ENCODE data around the gene PAAF1.
"Not testable (repeated sequence)": the region's sequence is repeated elsewhere in the genome, so short reads cannot be mapped to it uniquely, and the experiment has no call there.

PAAF1 gene

DNA sequence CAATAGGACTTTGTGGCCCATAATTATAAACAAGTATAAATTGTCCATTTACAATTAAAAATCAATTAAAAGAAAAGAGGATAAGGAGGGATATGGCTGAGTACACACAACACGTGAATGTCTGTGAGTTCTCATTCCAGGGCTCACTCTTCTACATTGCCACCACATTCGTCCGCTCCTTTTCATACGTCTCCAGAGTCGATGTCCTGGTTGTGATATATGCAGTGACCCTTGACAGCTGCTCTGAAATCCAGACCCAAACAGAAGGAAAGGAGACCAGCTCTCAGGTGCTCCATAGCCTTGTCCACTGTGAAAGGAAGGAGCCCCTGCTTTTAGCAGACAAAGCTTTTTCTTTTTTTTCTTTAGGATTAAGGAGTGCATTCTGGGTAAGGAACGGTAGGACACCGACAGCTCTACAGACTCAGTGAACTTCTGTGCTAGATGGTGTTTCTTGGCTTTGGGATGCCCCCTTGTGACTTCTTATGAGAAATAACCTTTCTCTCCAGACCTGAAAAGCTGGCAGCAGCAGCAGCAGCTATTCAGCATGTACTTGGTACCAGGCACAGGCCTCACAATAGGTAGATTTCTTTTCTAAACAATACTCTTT lies 54.3 kb downstream of the PAAF1 start:
- DNase-seq (ENCODE audit: low read depth): peak; percentile 91
- H3K4me3 ChIP-seq (ENCODE audit: low read length): peak overlapping the region; percentile 15
- TF ChIP-seq, protein P1, sequence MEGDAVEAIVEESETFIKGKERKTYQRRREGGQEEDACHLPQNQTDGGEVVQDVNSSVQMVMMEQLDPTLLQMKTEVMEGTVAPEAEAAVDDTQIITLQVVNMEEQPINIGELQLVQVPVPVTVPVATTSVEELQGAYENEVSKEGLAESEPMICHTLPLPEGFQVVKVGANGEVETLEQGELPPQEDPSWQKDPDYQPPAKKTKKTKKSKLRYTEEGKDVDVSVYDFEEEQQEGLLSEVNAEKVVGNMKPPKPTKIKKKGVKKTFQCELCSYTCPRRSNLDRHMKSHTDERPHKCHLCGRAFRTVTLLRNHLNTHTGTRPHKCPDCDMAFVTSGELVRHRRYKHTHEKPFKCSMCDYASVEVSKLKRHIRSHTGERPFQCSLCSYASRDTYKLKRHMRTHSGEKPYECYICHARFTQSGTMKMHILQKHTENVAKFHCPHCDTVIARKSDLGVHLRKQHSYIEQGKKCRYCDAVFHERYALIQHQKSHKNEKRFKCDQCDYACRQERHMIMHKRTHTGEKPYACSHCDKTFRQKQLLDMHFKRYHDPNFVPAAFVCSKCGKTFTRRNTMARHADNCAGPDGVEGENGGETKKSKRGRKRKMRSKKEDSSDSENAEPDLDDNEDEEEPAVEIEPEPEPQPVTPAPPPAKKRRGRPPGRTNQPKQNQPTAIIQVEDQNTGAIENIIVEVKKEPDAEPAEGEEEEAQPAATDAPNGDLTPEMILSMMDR (conservative IDR thresholded peaks at IDR 0.05; ENCODE audit: low read depth, low read length): peak; percentile 51

DNA sequence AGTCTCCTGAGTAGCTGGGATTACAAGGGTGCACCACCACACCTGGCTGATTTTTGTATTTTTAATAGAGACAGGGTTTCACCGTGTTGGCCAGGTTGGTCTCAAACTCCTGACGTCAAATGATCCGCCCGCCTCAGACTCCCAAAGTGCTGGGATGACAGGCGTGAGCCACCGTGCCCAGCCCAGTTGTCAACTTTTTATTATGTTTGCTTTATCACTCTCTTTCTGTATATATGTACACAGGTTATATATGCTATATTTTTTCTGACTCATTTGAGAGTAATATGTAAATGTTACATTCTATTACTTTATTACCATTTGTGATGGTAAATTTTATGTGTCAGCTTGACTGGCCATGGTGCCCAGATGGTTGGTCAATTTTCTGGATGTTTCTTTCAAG lies 55.2 kb downstream of the PAAF1 start:
- TF ChIP-seq, protein P1 (conservative IDR thresholded peaks at IDR 0.05; ENCODE audit: low read depth, low read length): no peak
- no peak for DNase-seq (ENCODE audit: low read depth)
- H3K4me3 ChIP-seq (ENCODE audit: low read length): no peak overlapping the region

DNA sequence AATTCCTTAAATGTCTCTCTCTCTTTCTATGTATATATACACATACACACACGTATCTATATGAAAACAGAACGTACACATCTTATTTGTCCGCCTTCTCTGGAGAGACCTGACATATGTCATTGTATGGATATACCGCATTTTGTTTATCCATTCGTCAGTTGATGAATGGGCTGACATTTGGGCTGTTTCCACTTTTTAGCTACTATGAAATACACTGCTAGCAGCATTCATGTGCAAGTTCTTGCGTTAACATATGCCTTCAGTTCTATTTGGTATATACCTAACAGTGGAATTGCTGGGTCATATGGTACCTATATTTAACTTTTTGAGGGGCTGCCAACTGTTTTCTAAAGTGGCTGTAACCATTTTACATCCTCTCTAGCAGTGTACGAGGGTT lies 56.0 kb downstream of the PAAF1 start:
- TF ChIP-seq, protein P1 (conservative IDR thresholded peaks at IDR 0.05; ENCODE audit: low read depth, low read length): no peak
- H3K4me3 ChIP-seq (ENCODE audit: low read length): no peak overlapping the region
- no peak for DNase-seq (ENCODE audit: low read depth)

DNA sequence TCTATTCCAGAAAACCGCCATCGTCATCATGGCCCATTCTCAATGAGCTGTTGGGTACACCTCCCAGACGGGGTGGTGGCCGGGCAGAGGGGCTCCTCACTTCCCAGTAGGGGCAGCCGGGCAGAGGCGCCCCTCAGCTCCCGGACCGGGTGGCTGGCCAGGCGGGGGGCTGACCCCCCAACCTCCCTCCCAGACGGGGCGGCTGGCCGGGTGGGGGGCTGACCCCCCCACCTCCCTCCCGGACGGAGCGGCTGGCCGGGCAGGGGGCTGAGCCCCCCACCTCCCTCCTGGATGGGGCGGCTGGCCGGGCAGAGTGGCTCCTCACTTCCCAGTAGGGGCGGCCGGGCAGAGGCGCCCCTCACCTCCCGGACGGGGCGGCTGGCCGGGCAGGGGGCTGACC lies 59.2 kb downstream of the PAAF1 start:
- not testable (repeated sequence) for H3K4me3 ChIP-seq (ENCODE audit: low read length); DNase-seq (ENCODE audit: low read depth)

DNA sequence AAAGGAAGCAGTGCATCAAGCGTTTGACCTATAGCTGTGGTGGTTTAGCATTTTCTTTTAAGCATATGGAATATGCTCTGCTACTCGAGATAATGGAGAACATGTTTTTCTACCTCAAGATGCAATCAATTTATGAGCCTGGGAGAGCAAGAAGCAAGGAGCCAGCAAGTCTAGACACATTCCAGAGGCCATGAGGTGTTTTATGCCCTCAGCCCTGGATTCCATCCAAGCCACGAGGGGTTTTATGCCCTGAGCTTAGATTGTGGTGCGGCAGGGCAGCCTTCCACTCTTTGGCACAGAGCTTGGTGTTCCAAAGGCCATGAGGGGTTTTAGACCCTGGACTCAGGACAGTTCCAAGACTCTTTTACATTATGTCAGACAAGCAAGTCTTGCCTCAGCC lies 62.3 kb downstream of the PAAF1 start:
- no peak for DNase-seq (ENCODE audit: low read depth)
- H3K4me3 ChIP-seq (ENCODE audit: low read length): no peak overlapping the region
- TF ChIP-seq, protein P1 (conservative IDR thresholded peaks at IDR 0.05; ENCODE audit: low read depth, low read length): no peak

DNA sequence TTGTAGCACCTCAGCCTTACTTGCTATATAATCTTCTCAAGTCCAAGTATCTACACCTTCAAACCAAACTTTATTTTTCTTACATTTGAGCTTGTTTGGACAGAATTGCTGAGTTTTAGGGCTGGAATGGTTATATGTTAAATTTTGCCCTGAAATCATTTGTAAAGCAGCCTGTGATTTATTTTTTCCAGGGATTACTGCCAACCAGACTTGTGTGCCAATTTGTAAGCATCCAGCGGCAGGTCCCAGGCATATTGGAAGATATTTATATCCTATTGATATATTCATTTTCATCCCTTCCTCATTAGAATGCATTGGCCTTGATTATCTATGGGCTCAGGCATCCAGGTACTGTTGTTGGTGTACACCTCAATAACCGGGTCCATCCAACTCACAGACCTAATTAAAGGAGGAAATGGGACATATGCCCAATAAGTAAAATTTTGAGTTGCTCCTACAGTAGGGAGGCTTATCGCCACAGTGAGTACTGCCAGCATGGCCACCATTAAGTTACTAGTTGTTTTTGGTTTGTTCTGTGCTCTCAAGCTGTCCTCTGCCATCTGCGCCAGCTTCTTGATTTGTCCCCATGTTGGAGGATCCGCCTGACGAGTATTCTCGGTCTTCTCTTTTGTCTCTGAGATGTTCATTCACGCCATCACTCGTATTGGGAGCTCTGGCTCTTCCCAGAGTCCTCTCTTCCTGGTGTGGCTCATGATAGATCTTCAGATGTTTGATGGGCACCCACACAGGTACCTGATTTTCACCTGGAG lies 64.2 kb downstream of the PAAF1 start:
- H3K4me3 ChIP-seq (ENCODE audit: low read length): no peak overlapping the region
- TF ChIP-seq, protein P1 (conservative IDR thresholded peaks at IDR 0.05; ENCODE audit: low read depth, low read length): no peak
- DNase-seq (ENCODE audit: low read depth): no peak

DNA sequence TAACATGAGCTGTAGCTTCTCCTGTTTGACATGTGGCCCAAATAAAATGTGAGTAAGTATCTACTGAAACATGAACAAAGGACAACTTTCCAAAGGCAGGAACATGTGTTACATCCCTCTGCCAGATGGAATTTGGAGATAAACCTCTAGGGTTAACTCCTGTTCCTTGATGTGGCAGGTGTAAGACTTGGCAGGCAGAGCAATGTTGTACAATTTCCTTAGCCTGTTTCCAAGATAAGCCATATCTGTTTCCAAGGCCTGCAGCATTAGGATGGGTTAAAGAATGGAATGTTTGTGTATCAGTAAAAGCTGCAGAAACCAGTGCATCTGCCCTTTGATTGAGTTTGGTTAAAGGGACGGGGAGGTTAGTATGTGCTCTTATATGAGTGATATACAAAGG lies 65.2 kb downstream of the PAAF1 start:
- no peak overlapping the region for H3K4me3 ChIP-seq (ENCODE audit: low read length)
- DNase-seq (ENCODE audit: low read depth): no peak
- TF ChIP-seq, protein P1 (conservative IDR thresholded peaks at IDR 0.05; ENCODE audit: low read depth, low read length): no peak
